GM12873 (cell line): ENCODE results near the gene NOD2.

ENCODE experiments used
- TF ChIP-seq, protein P1 (sequence below): IDR thresholded peaks from 2 replicates; pipeline ENCODE4 v1.5.1; 2012; ENCODE audit warnings: low read depth, mild to moderate bottlenecking, moderate library complexity, low read length, control low read depth; ENCODE audit not compliant: insufficient read depth; ENCODE audit errors: missing control alignments

Gene NOD2

DNA sequence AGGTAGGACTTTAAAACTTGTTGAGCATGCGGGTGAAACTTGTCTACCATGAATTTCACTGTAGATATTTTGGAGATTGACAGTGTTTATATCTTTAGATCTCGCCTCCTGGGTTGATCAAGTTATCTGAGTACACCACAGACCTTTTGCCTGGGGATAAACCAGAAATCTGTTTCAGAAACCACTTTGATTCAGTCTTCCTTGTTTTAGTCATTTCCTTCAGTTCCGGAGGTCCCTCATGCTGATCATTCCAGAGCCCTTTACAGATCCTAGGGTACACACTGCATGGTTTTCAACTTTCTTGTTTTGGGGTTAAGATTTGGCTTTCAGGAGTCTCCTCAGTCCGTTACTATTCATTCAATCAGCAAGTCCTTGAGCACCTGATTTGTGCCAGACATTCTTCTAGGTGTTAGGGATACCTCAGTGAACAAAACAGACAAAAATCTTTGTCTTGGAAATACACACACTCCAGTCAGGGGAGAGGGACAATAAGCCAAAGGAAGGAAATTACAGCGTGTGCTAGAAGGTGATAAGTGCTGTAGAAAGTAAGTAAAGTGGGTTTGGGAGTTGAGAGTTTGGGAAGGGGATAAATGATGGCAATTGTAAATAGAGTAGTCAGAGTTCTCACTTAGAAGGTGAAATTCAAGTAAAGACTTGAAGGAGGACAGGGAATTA is 12.2 kb downstream of the NOD2 start:
- TF ChIP-seq, protein P1, sequence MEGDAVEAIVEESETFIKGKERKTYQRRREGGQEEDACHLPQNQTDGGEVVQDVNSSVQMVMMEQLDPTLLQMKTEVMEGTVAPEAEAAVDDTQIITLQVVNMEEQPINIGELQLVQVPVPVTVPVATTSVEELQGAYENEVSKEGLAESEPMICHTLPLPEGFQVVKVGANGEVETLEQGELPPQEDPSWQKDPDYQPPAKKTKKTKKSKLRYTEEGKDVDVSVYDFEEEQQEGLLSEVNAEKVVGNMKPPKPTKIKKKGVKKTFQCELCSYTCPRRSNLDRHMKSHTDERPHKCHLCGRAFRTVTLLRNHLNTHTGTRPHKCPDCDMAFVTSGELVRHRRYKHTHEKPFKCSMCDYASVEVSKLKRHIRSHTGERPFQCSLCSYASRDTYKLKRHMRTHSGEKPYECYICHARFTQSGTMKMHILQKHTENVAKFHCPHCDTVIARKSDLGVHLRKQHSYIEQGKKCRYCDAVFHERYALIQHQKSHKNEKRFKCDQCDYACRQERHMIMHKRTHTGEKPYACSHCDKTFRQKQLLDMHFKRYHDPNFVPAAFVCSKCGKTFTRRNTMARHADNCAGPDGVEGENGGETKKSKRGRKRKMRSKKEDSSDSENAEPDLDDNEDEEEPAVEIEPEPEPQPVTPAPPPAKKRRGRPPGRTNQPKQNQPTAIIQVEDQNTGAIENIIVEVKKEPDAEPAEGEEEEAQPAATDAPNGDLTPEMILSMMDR = no peak

DNA sequence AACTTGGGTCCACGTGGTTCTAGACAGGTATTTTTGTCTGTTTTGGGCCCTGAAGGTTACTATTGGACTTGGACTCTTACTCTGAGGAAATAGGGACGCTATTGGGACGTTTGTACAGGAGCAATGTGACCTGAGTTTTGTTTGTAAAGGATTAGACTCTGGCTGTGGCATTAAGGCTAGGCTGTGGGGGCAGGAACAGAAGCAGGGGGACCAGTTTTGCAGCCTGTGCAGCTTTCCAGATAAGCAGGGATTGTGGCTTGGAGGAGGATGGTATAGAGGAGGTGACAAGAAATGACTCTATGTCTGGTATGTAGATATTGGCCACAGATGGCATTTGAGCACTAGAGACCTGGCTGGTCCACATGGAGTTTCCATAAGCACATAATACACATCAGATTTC is 12.8 kb downstream of the NOD2 start:
- TF ChIP-seq, protein P1 = no peak

DNA sequence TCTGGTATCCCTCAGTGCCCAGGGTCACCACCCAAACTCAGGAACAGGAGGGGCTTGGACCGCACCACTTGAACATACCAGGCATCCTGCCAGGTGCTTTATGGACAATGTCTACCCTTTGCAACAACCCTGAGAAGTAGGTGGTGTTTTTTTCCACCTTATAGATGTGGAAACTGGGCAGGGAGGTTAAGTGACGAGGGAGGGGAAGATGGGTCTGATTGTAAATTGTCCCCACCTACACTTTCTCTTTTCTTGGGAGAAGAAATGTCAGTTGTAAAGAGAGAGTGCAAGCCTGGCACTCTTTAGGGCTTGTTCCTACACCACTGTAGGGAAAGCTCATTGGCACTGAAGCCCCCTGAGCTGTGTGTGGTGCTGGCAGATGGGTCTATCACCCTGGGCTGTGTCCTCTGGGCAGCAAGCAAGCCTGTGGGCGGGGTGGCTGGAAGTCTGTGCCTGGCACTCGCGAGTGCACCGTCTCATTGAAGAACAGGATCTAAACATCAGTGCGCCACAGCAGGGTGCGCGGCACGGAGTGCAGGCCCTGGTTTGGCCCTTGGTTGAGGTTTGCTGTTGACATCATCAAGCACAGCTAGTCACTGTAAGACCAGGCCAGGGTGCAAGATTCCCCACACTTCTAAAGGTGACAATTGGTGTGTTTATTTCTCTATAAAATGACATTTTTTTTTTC is 15.1 kb downstream of the NOD2 start:
- TF ChIP-seq, protein P1 = no peak

DNA sequence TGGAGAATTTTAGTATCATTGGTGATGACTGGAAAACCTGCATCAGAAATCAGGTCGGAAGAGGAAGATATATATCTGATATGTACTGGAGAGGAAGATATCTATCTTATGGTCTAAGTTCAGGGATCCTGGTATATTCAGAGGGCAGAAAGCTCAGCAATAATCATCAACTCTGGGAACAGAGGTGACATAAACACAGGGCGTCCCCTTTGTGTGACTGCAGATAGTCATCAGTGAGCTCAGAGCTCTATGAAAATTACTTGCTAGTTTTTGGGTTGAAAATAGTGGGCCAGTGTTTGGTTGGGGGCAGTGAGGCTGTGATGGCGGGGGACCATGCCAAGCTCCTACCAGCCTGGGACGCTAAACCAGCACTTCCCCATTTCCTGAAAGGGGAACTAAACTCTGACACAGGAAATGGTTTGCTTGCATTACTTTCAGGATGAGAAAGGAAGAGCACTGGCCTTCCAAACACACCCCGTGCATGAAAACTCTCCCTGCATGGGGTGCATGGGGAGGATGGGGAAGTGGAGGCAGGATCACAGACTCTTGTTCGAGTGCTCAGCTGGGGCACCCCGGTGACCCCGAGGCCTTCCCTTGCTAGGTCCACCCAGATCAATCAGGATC is 15.8 kb downstream of the NOD2 start:
- TF ChIP-seq, protein P1 = no peak

DNA sequence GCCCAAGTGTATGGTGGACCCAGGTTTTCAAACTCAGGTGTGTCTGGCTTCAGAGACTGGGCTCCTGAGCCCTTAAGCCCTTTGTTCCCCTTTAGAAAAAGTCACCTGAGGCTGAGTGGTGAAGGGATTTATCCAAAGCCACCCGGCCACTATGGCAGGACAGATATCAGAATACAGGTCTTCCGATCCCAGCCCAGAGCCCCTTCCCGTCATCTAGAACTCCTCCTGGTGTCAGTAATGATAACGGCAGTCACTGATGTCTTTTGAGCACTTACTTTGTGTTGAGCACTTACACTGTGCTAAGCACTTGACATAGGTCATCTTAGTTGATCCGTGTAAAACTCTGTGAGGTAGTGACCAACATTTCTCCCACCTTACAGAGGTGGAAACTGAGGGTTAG is 16.6 kb downstream of the NOD2 start:
- TF ChIP-seq, protein P1 = no peak

DNA sequence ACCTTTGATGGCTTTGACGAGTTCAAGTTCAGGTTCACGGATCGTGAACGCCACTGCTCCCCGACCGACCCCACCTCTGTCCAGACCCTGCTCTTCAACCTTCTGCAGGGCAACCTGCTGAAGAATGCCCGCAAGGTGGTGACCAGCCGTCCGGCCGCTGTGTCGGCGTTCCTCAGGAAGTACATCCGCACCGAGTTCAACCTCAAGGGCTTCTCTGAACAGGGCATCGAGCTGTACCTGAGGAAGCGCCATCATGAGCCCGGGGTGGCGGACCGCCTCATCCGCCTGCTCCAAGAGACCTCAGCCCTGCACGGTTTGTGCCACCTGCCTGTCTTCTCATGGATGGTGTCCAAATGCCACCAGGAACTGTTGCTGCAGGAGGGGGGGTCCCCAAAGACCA is 17.6 kb downstream of the NOD2 start:
- TF ChIP-seq, protein P1 = no peak

DNA sequence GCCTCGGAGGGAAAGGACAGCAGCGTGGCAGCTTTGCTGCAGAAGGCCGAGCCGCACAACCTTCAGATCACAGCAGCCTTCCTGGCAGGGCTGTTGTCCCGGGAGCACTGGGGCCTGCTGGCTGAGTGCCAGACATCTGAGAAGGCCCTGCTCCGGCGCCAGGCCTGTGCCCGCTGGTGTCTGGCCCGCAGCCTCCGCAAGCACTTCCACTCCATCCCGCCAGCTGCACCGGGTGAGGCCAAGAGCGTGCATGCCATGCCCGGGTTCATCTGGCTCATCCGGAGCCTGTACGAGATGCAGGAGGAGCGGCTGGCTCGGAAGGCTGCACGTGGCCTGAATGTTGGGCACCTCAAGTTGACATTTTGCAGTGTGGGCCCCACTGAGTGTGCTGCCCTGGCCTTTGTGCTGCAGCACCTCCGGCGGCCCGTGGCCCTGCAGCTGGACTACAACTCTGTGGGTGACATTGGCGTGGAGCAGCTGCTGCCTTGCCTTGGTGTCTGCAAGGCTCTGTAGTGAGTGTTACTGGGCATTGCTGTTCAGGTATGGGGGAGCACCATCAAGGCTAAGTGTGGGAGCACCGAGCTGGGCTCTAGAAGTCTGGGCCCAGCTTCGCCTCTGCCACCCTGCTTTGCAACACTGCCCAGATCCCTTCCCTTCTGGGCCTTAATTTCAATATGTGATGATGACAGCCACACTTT is 18.6 kb downstream of the NOD2 start:
- TF ChIP-seq, protein P1 = no peak
